GM21526 (cell line): Measurements from ENCODE around the gene ACSM6.
"Not testable (repeated sequence)": the region's sequence is repeated elsewhere in the genome, so short reads cannot be mapped to it uniquely, and the experiment has no call there.

ENCODE experiments used
- ATAC-seq: cut with Tn5 transposase; IDR thresholded peaks from one replicate; pipeline ENCODE4 v1.9.1; 2021; ENCODE audit warnings: moderate library complexity; ENCODE audit not compliant: unreplicated experiment, low FRiP score

The ACSM6 gene

DNA sequence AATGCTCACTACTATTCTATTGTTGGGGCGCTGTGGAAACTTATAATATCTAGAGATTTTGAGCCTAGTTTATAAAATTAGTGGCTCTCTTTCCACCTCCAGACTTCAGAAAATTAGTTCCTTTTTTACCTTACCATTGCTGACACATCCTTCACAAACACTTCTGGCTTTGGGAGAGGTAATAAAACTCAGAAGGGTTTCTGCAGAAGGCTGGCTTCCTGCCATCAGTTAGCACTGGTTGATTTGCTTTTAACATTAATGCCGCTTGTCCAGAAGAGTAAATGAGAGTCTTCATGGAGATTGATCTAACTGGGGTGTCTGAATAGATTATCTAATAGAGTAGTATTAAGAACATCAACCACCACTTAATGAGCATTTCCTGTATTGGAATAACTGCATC is 20.3 kb downstream of the ACSM6 start:
- ATAC-seq, result no peak

DNA sequence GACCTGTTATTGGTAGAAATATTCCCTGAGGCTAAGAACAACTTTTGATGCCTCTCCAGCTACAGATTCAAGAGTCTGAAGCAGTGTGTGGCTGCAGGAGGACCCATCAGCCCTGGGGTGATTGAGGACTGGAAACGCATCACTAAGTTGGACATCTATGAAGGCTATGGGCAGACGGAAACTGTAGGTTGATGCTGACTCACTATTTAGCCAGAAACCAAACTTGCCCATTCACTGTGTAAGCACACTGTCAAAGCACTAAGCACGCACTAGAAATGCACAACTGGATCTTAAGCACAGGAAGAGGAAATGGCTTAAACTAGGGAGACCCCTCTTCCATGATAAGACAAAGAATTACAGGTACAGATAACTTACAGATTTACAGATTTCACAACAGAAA is 20.8 kb downstream of the ACSM6 start:
- ATAC-seq, result peak; percentile 58

DNA sequence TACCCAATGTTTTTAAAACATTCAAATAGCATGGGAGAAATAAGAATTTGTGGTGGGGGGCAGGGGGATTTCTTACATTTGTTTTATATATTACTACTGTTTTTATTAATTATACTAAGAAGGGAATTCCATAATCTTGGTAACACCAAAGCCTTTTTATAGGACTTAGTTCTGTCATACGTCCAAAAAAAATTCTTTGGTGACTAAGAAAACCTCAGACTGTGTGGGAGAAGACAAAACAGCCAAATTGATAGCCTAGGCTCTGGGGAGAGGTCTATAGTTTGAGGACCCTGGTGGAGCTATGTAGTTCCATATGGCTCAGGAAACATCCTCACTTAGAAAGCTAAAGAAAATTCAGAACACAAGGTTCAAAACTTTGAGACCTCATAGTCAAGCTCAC is 23.4 kb downstream of the ACSM6 start:
- no peak for ATAC-seq

DNA sequence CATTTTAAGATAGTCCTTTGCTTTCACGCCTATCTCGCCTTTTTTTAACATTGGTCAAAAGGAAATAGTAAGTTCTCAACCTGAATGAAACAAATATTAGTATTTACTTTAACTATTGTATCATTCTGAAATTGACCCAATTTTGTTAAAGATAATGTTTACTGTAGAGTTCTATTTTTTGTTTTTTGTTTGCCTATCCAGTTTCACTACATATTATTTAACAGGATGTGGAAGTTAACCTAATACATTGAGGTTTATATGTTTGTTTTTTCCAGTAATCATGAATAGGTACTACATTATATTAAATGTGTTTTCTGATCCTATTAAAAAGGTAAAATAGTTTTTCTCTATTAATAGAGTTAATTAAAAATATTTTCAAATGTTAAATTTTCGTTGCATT is 26.5 kb downstream of the ACSM6 start:
- ATAC-seq, result no peak

DNA sequence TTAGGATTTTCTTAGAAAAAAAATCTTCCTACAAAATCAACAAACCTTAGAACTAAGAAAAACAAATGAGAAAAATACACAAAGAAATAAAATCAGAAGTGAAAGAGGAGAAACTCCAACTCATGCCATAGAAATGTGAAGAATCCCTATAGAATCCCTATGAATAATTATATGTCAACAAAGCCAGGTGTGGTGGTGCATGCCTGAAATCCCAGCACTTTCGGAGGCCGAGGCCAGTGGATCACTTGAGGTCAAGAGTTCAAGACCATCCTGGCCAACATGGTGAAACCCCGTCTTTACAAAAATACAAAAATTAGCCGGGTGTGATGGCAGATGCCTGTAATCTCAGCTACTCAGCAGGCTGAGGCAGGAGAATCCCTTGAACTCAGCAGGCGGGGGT is 27.1 kb downstream of the ACSM6 start:
- no peak for ATAC-seq

DNA sequence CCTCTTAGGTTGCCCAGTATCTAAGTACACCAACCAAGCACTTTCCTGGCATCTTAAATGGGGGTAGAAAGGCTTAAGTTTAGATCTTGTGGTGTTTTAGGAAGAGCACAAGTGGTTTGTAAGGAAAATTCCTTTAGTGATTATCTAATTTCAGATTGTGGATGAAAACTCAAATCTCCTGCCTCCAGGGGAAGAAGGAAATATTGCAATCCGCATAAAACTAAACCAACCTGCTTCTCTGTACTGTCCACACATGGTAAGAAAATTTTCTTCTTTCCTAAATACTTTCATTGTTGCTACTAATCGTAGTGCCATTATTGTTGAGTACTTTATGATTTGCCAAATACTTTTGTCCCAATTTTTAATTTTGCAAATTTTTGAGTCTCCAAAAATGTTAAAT is 31.1 kb downstream of the ACSM6 start:
- ATAC-seq, result no peak

DNA sequence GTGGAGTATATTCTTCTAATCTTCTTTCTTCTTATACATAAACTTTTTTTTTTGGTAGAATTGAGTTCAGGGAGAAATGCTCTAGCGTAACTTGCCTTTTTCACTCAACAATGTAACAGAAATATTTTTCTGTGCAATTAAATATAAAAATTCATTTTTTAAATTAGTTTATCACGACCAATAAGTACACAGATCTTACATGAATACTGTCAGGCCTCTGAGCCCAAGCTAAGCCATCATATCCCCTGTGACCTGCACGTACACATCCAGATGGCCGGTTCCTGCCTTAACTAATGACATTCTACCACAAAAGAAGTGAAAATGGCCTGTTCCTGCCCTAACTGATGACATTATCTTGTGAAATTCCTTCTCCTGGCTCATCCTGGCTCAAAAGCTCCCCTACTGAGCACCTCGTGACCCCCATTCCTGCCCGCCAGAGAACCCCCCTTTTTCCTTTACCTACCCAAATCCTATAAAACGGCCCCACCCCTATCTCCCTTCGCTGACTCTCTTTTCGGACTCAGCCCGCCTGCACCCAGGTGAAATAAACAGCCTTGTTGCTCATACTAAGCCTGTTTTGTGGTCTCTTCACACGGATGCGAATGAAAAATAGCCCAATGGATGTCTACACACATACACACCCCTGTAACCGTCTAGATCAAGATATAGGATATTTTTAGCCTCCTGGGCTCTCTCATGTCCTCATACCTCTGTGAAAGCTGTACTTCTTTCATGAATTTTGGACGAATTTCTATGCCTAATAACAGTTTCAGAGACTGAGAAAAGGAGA is 35.1 kb downstream of the ACSM6 start:
- not testable (repeated sequence) for ATAC-seq

DNA sequence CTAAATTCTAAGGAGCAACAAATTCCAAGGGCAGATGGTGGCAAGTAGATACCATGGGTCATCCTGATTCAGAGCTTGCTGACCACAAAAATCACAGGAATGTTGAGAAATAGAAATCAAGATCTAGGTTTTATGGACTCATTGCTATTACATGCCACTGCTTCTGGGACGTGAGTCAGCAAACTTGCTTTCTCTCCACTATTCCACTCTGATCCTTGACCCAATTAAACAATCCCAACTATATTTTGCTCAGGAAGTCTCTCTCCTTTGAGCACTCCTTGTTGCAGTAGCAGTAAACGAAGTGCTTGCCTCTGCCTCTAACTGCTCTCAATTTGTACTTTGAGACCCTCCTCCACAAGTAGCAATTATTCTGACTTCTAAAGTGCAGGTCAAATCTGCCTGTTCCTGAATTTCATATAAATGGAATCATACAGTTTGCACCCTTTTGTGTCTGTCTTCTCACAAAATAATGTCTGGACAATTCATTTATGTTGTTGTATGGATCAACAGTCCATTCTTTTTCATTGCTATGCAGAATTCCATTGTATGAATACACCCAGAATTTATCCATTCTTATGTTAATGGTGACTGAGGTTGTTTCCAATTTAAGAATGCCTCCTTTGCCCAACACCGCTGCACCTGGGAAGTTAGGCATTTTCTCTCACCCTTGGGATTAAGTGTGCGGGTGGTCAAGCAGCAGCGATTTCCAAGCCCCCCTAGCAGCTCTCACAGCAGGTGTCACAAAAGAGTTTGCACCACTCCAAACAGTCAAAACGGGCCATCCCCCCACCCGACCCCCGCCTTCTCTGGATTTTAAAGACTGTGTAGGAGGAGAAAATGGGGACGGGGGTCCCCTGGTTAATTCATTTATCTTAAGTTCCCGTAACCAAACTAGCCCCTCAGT is 35.9 kb downstream of the ACSM6 start:
- ATAC-seq, result no peak

DNA sequence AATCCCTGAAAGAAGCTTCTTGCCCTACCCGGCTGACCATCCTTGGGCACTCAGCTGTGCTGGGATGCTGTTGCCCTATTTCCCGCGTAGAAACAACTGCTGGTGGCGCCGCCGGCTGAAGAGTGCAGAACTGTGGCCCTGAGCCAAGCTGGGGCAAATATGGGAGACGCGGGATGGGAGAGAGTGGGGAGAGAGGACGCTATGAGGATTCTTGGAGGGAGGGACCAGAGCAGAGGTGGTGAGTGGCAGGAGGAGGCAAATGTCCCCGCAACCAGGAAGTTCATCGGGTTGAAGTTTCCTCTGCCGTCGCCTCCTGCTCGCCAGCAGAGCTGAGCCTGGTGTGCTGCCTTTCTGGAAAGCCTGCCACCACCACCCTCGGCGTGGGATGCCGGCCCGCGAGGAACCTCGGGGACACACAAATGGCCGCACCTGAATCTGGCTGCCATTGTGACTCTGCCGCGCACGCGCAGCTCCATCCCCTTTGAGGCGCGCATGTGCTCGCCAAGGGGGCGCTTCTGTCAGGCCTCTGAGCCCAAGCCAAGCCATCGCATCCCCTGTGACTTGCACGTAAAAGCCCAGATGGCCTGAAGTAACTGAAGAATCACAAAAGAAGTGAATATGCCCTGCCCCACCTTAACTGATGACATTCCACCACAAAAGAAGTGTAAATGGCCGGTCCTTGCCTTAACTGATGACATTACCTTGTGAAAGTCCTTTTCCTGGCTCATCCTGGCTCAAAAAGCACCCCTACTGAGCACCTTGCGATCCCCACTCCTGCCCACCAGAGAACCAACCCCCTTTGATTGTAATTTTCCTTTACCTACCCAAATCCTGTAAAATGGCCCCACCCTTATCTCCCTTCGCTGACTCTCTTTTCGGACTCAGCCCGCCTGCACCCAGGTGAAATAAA is 36.9 kb downstream of the ACSM6 start:
- not testable (repeated sequence) for ATAC-seq

DNA sequence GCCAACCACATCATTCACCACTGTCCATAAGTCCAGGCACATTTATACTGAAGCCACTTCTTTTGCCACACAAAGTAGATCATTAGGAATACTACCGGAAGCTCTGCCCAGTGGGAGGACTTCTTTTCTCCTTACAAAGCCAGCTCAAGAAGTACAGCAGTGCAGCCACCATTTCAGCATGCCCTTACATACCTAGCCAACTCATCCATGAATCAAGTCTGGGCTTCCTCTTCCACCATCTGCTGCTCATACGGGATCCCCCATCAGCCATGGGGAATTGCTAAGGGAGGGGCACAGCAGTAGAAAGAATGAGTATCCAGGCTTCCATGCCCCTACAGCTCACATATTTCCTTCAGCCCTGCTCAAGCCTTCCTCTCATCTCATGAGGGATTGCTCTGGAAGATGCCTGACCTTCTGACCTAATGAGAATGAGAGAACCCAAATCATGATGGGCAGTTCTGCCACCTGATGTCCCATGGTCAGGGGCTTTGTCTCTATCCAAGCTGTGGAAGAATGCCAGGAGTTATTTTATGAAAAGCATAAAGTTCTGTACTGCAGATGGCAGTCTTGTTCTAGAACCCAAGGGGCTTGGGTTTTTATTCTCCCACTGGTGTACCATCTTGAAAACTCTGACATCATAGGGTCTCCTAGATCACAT is 39.5 kb downstream of the ACSM6 start:
- no peak for ATAC-seq

DNA sequence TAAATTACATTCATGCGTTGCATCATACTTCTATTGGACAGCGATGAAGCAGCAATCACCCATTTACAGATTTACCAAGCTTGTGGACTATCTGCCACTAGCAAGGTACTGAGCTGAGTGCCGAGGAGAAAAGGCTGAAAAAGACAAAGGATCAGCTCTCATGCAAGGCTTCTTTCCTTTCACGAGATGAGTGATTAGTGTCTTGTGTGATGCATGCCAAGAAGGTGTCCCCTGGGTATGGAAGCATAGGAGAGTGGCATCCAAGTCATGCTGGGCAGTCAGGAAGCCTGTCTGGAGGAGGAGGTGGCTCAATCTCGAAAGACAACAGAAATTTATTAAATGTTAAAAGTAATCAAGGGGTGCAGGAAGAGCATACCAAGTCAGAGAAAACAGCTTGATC is 40.9 kb downstream of the ACSM6 start:
- ATAC-seq, result no peak

DNA sequence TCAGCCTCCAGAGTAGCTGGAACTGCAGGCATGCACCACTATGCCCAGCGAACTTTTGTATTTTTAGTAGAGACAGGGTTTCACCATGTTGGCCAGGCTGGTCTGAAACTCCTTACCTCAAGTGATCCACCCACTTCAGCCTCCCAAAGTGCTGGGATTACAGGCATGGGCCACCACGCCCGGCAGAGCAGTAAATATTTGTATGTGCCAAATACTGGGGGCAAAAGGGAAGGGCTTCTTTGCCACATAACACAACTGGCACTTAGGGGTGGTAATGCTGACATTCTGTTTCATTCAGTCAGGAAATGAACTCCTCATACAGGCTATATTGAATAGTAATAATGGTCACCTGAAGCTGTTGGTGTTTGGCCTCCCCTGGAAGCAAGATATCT is 41.6 kb downstream of the ACSM6 start:
- no peak for ATAC-seq

DNA sequence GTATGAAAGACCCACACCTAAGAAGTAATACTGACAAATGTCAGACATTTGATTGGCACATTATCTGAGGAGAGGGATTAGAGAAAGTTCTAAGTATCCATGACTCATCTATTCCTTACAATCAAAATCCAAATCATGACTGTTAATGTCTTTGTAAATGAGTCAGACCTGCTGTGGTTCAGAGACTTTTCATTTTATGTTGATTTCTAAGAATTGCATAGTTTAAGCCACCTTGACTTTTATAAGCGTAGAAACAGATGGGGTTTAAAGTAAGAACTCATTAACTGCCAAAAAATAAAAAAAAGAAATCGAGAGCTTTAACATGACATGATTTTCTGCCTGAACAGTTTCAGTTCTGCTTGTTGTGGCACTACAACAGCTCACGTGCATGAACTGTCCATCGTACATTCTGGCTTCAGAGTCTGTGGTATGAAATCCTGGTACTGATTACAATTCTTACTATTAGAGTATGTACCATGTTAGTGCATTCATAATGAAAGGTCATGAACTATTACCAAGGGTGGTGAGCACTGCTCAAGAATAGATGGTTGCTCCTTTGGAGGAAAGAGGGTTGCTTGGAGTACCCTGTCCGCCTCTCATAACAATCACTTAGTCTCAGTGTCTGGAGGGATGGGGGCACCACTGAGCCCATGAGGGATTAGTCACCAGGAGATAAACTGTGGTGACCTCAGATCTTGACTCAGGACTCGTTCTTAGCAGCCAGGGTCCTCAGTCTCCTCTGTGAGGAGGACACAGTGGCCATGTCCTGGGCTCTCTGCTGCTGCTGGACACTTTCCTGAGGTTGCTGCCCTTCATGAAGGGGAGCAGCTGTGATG is 42.2 kb downstream of the ACSM6 start:
- peak; percentile 95 for ATAC-seq

DNA sequence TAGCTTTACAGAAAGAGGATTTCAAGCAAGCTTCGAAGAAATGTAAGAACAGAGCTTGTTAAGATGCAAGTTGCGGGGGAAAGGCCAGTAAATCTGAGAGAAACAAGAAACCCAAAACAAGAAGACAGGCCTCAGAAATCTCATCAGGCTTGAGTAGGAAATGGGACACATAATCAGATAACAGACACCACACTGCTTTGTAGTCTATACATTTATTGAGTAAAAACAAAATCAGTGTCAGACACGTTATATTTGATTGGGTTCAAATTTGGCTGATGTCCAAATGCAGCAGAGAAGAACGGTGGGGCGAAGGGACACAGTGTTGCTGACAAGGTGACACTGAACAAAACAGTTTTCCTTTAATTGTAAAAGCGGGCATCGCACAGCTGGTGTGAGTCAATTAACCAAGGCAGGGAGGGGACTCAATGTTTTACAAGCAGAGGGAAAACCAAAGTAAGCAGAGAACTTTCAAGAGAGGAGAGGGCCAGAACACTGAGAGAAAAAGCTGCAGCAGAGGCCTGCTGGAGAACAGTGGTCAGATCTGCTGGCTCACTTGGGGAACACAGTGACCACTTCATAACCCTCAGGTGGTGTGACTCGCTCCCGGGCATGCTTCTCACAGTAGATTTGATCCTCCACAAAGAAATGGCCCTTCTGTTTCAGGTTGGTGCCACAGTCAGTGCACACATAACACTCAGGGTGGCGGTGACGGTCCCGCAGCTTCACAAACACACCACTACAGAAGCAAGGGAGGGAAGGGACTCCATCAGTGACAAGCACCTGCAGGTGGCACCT is 43.5 kb downstream of the ACSM6 start:
- ATAC-seq, result no peak

DNA sequence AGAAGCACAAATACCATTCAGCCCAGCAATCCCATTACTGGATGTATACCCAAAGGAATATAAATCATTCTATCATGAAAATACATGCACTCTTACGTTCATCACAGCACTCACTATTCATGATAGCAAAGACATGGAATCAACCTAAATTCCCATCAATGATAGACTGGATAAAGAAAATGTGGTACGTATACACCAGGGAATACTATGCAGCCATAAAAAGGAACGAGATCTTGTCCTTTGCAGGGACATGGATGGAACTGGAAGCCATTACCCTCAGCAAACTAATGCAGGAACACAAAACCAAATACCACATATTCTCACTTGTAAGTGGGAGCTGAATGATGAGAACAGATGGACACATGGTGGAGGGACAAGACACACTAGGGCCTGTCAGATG is 46.1 kb downstream of the ACSM6 start:
- not testable (repeated sequence) for ATAC-seq

DNA sequence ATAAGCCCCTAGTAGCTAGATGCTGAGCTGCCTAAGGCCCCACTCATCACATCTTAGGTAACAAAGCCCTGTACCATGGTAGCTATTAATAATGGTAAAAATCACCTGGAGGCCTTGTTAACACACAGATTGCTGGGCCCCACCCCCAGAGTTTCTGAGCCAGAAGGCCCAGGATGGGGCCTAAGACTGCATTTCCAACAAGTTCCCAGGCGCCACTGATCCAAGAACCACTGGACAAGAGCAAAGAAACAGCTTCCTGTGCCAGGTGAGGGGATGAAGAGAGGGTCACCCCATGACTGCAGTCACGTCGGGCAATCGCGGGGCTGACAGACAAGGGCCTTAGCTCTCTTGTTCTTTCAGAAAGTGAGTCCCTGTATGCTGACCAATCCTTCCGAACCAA is 46.8 kb downstream of the ACSM6 start:
- no peak for ATAC-seq

DNA sequence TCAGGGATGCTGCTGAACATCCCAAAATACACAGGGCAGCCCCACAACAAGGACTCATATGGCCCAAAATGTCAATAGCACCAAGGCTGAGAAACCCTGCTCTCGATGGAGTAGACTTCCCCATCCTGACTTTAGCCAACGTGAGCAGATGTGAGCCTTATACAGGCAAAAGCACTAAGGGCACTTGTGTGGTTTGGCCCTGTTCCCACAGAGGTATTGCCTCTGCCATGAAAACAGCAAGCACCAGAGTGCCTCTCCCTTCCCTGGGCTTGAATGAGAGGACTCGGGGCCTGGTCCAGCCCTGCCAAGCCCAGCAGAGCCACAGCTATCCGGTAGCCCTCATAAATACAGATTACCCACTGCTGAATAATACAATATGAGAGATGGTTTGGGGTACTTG is 47.5 kb downstream of the ACSM6 start:
- no peak for ATAC-seq

DNA sequence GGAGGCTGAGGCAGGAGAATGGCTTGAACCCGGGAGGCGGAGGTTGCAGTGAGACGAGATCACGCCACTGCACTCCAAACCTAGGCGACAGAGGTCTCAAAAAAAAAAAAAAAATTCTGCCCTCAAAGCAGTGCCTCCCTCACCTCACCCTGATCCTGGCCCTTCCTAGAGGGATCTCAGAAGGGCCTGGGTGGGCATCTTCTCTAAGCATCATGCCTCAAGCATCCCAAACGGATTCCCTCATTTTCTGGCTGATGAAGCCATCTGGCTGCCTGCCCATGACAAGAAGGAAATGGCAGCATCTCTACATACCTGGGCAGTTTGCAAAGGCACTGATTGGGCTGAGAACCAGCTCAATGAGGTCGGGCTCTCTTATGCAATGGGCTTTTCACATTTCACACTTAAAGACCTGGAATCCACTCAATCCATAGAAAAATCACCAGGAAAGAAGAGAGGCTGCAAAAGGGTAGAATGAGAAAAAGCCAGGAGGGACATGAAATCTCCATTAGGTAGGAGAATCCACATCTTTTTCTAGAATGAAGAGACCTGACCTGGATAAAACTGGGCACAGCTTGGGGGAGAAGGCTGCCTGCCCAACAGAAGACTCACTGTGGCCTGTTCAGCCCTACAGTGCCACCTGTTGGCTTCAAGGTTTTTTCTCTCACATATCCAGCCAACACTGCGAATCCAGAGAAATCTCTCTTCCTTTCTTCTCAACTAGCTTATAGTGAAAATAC is 48.7 kb downstream of the ACSM6 start:
- ATAC-seq, result no peak
